ENCODE results near the gene FFAR3.

DNA sequence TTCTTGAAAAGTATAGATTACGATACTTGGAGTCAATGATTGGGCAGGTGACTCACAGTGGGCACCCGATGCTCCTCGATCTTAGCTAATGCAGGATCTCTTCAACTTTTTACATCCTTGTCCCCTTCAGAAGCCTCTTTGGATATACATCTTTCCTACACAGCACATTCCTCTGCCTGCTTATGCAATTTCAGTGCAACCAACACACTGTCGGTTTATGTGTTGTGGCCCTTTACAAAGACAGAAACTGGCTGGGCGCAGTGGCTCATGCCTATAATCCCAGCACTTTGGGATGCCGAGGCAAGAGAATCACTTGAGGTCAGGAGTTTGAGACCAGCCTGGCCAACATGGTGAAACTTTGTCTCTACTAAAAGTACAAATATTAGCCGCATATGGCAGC, 15.2 kb downstream of the FFAR3 start:
- no peak for TF ChIP-seq POLR2A (IDR thresholded peaks at IDR 0.05)
- TF ChIP-seq, protein P1, sequence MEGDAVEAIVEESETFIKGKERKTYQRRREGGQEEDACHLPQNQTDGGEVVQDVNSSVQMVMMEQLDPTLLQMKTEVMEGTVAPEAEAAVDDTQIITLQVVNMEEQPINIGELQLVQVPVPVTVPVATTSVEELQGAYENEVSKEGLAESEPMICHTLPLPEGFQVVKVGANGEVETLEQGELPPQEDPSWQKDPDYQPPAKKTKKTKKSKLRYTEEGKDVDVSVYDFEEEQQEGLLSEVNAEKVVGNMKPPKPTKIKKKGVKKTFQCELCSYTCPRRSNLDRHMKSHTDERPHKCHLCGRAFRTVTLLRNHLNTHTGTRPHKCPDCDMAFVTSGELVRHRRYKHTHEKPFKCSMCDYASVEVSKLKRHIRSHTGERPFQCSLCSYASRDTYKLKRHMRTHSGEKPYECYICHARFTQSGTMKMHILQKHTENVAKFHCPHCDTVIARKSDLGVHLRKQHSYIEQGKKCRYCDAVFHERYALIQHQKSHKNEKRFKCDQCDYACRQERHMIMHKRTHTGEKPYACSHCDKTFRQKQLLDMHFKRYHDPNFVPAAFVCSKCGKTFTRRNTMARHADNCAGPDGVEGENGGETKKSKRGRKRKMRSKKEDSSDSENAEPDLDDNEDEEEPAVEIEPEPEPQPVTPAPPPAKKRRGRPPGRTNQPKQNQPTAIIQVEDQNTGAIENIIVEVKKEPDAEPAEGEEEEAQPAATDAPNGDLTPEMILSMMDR (IDR thresholded peaks at IDR 0.05), result no peak
